GM21381 (cell line): ENCODE measurements around the gene GPATCH2.
"Not testable (repeated sequence)": the region's sequence is repeated elsewhere in the genome, so short reads cannot be mapped to it uniquely, and the experiment has no call there.

ENCODE experiments used
- ATAC-seq: cut with Tn5 transposase; IDR thresholded peaks from one replicate; pipeline ENCODE4 v1.9.1; 2021; ENCODE audit warnings: mild to moderate bottlenecking, moderate library complexity; ENCODE audit not compliant: unreplicated experiment

The GPATCH2 gene

GRCh38 chr1:217584286-217584811 lies 46.5 kb downstream of the GPATCH2 start:
- not testable (repeated sequence) for ATAC-seq

- ATAC-seq, result no peak
Observed at GRCh38 chr1:217577336-217577735, 53.6 kb downstream of the GPATCH2 start.

GRCh38 chr1:217574265-217574949 lies 56.5 kb downstream of the GPATCH2 start:
- no peak for ATAC-seq

- ATAC-seq, result no peak
Observed at GRCh38 chr1:217569021-217569420, 61.9 kb downstream of the GPATCH2 start.

GRCh38 chr1:217568200-217568599 lies 62.7 kb downstream of the GPATCH2 start:
- ATAC-seq, result no peak

GRCh38 chr1:217564833-217565232 lies 66.1 kb downstream of the GPATCH2 start:
- ATAC-seq, result no peak

GRCh38 chr1:217564207-217564606 lies 66.7 kb downstream of the GPATCH2 start:
- ATAC-seq, result no peak

GRCh38 chr1:217563179-217563578 lies 67.7 kb downstream of the GPATCH2 start:
- no peak for ATAC-seq

GRCh38 chr1:217562229-217562878 lies 68.5 kb downstream of the GPATCH2 start:
- ATAC-seq, result no peak

- ATAC-seq, result no peak
Observed at GRCh38 chr1:217561446-217561845, 69.4 kb downstream of the GPATCH2 start.

GRCh38 chr1:217554849-217555248 lies 76.0 kb downstream of the GPATCH2 start:
- ATAC-seq, result no peak

GRCh38 chr1:217553949-217554509 lies 76.9 kb downstream of the GPATCH2 start:
- no peak for ATAC-seq

- ATAC-seq, result no peak
Observed at GRCh38 chr1:217552339-217552951, 78.4 kb downstream of the GPATCH2 start.

- peak; percentile 87 for ATAC-seq
Observed at GRCh38 chr1:217542837-217543236, 88.1 kb downstream of the GPATCH2 start.

GRCh38 chr1:217542136-217542777 lies 88.6 kb downstream of the GPATCH2 start:
- ATAC-seq, result no peak

- no peak for ATAC-seq
Observed at GRCh38 chr1:217540321-217540720, 90.6 kb downstream of the GPATCH2 start.

GRCh38 chr1:217539510-217539909 lies 91.4 kb downstream of the GPATCH2 start:
- no peak for ATAC-seq

GRCh38 chr1:217535601-217536377 lies 95.1 kb downstream of the GPATCH2 start:
- ATAC-seq, result no peak

- ATAC-seq, result no peak
Observed at GRCh38 chr1:217534566-217534965, 96.3 kb downstream of the GPATCH2 start.

- no peak for ATAC-seq
Observed at GRCh38 chr1:217528271-217528670, 102.6 kb downstream of the GPATCH2 start.
